CD4-positive, alpha-beta T cell (primary cell): ENCODE data around the gene ENOX1. TPM values are rescaled to one million over a fixed set of nuclear protein-coding genes. Genes with fewer than 3 reads are reported as not detected.

Source experiments
- ATAC-seq: fragments of 200-7000 bp; cut with Tn5 transposase; one replicate; pipeline ENCODE4 v1.10.0; 2022; ENCODE audit warnings: mild to moderate bottlenecking; ENCODE audit not compliant: poor library complexity
- CTCF ChIA-PET: fragments of 350-600 bp; sonication (Branson Sonifier 250); formaldehyde crosslinking; loops from one replicate; lab custom pipeline; 2021; ENCODE audit warnings: antibody characterized with exemption, inconsistent platforms; lab: Charles Lee
- POLR2A ChIA-PET: fragments of 350-600 bp; sonication (Branson Sonifier 250); formaldehyde crosslinking; loops from one replicate; lab custom pipeline; 2021; ENCODE audit warnings: antibody characterized with exemption, inconsistent platforms; lab: Charles Lee
- DNase-seq, 14 experiments: peaks; one replicate each; pipeline ENCODE4 v3.0.0-alpha.2; 2013 to 2020; ENCODE audit warnings: mixed read lengths in 2 of 14
- H3K27ac ChIP-seq, 2 donors: one replicate each; pipeline versions ENCODE4 v1.5.1 to v1.7.0; 2013; ENCODE audit warnings: low read length in 2 of 2, low read depth in 1 of 2, mild to moderate bottlenecking in 1 of 2
- H3K27me3 ChIP-seq, 2 experiments: 1 replicate in 1 of 2; 2 replicates in 1 of 2; pipeline versions ENCODE4 v1.6.1 to v1.7.0; 2013; ENCODE audit warnings: low read length in 2 of 2, control low read depth in 1 of 2, mild to moderate bottlenecking in 1 of 2, moderate library complexity in 1 of 2; ENCODE audit not compliant: insufficient read depth in 2 of 2, control insufficient read depth in 1 of 2
- H3K36me3 ChIP-seq: one replicate; pipeline ENCODE4 v1.6.1; 2013; ENCODE audit warnings: low read length, control low read depth; ENCODE audit not compliant: insufficient read depth
- H3K4me1 ChIP-seq: one replicate; pipeline ENCODE4 v1.6.1; 2013; ENCODE audit warnings: low read length, control low read depth; ENCODE audit not compliant: insufficient read depth
- H3K4me3 ChIP-seq: one replicate; pipeline ENCODE4 v1.5.1; 2013; ENCODE audit warnings: mild to moderate bottlenecking, low read length, moderate library complexity
- H3K9me3 ChIP-seq, 2 experiments: 1 replicate in 1 of 2; 2 replicates in 1 of 2; pipeline versions ENCODE4 v1.6.1 to v1.7.0; 2013; ENCODE audit warnings: low read length in 2 of 2, mild to moderate bottlenecking in 2 of 2, control low read depth in 1 of 2, moderate library complexity in 1 of 2; ENCODE audit not compliant: control insufficient read depth in 1 of 2, insufficient read depth in 1 of 2
- H3K27ac Mint-ChIP-seq: one replicate; pipeline ENCODE4 v1.8.0; 2020; ENCODE audit warnings: mixed read lengths
- H3K27me3 Mint-ChIP-seq: one replicate; pipeline ENCODE4 v1.8.0; 2021; ENCODE audit warnings: mixed read lengths
- H3K36me3 Mint-ChIP-seq: one replicate; pipeline ENCODE4 v1.8.0; 2021; ENCODE audit warnings: low read depth, mixed read lengths
- H3K4me1 Mint-ChIP-seq: one replicate; pipeline ENCODE4 v1.8.0; 2021; ENCODE audit warnings: low read depth, mixed read lengths
- H3K4me3 Mint-ChIP-seq: one replicate; pipeline ENCODE4 v1.8.0; 2020; ENCODE audit warnings: mild to moderate bottlenecking, mixed read lengths
- H3K9me3 Mint-ChIP-seq: one replicate; pipeline ENCODE4 v1.8.0; 2020; ENCODE audit warnings: mixed read lengths
- intact Hi-C, 2 experiments: fragments of 100-400 bp; cut with DNase I in 1 of 2; cut with micrococcal nuclease in 1 of 2; formaldehyde crosslinking; loops; one replicate each; pipeline versions ENCODE4 v1.15.1 to v1.9.0; 2023 to 2025; cut with DNase I, micrococcal nuclease
- total RNA-seq, 174 experiments: library from RNA in 2 of 174; stranded (reverse) in 2 of 174; gene quantifications; one replicate each; pipeline ENCODE4 v1.2.3 and lab custom pipeline; 2021 to 2026
- TF ChIP-seq, protein P1 (sequence below): fragments of 200-600 bp; IDR thresholded peaks from one replicate; pipeline ENCODE4 v1.8.0; 2022; ENCODE audit warnings: antibody characterized with exemption, mild to moderate bottlenecking

Gene ENOX1
- total RNA-seq, 2 experiments from 2014 or later = not detected

DNA sequence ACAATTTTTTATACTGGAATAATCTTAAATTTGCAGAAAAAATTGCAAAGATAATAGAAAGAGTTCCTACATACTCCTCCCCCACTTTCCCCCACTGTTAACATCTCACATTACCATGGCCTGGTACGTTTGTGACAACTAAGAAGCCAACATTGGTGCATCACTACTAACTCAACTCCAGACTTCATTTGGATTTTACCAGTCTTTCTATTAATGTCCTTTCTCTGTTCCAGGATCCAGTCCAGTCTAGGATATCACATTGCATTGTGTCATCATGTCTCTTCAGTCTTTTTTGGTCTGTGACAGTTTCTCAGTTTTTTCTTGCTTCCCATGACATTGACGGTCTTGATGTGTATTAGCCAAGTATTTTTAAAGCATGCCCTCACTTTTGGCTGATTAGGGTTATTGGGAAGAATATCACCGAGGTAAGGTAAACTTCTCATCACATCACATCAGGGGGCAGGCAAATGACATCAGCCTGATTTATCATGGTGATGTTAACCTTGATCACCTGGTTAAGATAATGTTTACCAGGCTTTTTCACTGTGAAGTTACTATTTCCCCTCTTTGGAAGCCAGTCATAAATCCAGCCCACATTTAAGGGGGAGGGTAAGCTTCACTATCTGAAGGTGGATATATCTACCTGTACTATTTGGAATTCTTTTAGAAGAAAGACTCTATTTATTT lies 322.1 kb downstream of the ENOX1 start:
- H3K4me1 ChIP-seq = no peaks in the 10 kb centered on the region
- Mint-ChIP-seq H3K27me3 (no peaks in the 10 kb centered on the region), H3K27ac (no peak overlapping the region), H3K4me3 (no peak overlapping the region), H3K4me1 (no peaks in the 10 kb centered on the region), H3K9me3 (no peaks in the 10 kb centered on the region), H3K36me3 (no peaks in the 10 kb centered on the region)
- CTCF ChIA-PET = no interaction called here
- no peak overlapping the region for H3K4me3 ChIP-seq
- H3K36me3 ChIP-seq = no peaks in the 10 kb centered on the region
- no peaks in the 10 kb centered on the region for H3K27me3 ChIP-seq
- POLR2A ChIA-PET = no interaction called here
- intact Hi-C loops = no loop called here
- ATAC-seq = no peak
- no peaks in the 10 kb centered on the region for H3K9me3 ChIP-seq
- TF ChIP-seq, protein P1, sequence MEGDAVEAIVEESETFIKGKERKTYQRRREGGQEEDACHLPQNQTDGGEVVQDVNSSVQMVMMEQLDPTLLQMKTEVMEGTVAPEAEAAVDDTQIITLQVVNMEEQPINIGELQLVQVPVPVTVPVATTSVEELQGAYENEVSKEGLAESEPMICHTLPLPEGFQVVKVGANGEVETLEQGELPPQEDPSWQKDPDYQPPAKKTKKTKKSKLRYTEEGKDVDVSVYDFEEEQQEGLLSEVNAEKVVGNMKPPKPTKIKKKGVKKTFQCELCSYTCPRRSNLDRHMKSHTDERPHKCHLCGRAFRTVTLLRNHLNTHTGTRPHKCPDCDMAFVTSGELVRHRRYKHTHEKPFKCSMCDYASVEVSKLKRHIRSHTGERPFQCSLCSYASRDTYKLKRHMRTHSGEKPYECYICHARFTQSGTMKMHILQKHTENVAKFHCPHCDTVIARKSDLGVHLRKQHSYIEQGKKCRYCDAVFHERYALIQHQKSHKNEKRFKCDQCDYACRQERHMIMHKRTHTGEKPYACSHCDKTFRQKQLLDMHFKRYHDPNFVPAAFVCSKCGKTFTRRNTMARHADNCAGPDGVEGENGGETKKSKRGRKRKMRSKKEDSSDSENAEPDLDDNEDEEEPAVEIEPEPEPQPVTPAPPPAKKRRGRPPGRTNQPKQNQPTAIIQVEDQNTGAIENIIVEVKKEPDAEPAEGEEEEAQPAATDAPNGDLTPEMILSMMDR = no peak
- no peak for DNase-seq
- no peak overlapping the region for H3K27ac ChIP-seq

DNA sequence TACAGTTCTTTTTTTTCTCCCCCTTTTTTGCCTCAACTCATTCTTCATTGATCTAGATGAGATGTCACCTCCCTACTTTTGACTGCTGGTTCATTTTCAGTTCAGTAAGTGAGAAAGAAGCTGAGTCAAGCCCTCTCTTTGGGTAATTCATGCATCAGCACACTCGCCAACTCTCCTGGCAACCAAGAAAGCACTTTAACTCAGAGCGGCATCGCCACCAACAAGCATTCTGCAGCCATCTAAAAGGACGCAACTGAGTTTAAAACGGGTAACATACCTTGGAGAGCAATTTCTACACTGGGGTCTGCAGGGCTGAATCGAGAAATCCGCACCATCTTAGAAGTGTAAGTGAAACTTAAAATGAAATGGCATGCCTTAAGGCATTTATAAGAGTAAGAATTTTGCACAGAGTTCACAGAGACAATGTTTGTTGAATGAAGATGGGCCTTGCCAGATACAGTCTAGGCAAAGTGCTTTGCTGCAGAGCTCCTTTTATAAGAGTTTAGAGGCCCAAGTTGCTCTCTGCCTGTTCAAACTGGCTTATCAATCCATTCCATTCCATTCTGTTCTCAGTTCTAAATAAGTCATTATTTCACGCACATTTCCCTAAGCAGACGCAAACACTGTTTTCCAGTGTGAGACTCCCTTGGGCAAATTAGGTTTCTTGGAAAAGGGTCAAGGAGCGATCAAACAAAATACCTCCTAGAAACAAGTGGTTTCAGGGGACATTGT lies 338.0 kb downstream of the ENOX1 start:
- Mint-ChIP-seq H3K36me3 (no peaks in the 10 kb centered on the region), H3K4me3 (no peak overlapping the region), H3K27me3 (no peaks in the 10 kb centered on the region), H3K27ac (no peak overlapping the region), H3K4me1 (no peaks in the 10 kb centered on the region), H3K9me3 (no peaks in the 10 kb centered on the region)
- Histone ChIP-seq H3K4me3 (no peak overlapping the region), H3K36me3 (no peaks in the 10 kb centered on the region), H3K27ac (no peak overlapping the region), H3K27me3 (peaks cover 2 to 5% of the 10 kb centered on the region in 2 experiments), H3K4me1 (no peaks in the 10 kb centered on the region), H3K9me3 (no peaks in the 10 kb centered on the region)
- DNase-seq (no peak), ATAC-seq (no peak)
- intact Hi-C loops = no loop called here
- ChIA-PET CTCF (no interaction called here), POLR2A (no interaction called here)
- TF ChIP-seq, protein P1 = no peak

DNA sequence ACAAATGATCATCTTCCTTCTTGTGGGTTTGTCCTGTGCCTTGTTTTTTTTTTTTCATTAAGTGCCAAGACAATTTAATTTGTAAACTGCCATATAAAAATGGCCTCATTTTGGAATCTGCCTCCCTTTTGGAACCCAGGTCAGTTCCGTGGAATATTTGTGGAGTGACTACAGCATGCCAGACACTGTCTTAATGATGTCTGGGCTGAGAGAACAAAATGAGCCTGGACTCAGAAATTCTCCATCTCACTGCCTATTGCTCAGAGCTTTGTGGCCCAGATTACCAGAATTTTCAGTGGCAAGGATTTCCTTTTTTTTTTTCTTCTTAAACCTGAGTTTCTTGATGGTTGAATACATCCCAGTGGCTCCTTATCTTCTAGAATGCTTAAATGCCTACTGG lies 340.6 kb downstream of the ENOX1 start:
- Mint-ChIP-seq H3K36me3 (no peaks in the 10 kb centered on the region), H3K4me1 (no peaks in the 10 kb centered on the region), H3K4me3 (no peak overlapping the region), H3K9me3 (no peaks in the 10 kb centered on the region), H3K27ac (no peak overlapping the region), H3K27me3 (no peaks in the 10 kb centered on the region)
- Histone ChIP-seq H3K27ac (no peak overlapping the region), H3K36me3 (no peaks in the 10 kb centered on the region), H3K4me3 (no peak overlapping the region), H3K9me3 (no peaks in the 10 kb centered on the region), H3K27me3 (peaks cover 2 to 5% of the 10 kb centered on the region in 2 experiments), H3K4me1 (no peaks in the 10 kb centered on the region)
- intact Hi-C loops = no loop called here
- POLR2A ChIA-PET = no interaction called here
- TF ChIP-seq, protein P1 = no peak
- DNase-seq (no peak), ATAC-seq (no peak)
- CTCF ChIA-PET = no interaction called here
